Stimulated activated naive CD8-positive, alpha-beta T cell treated with anti-CD3 and anti-CD28 coated beads, Interleukin-15, Interleukin-2, amounts not matched to agents 100 ng/mL and 50 ng/mL, for 24 hours (primary cell): ENCODE measurements around the gene ASCL2.

Source experiments
- H3K27ac Mint-ChIP-seq: one replicate; pipeline ENCODE4 v1.8.0; 2021; ENCODE audit warnings: mild to moderate bottlenecking, mixed read lengths
- H3K27me3 Mint-ChIP-seq: one replicate; pipeline ENCODE4 v1.8.0; 2021; ENCODE audit warnings: mixed read lengths
- H3K36me3 Mint-ChIP-seq: one replicate; pipeline ENCODE4 v1.8.0; 2021; ENCODE audit warnings: low read depth, mixed read lengths
- H3K4me1 Mint-ChIP-seq: one replicate; pipeline ENCODE4 v1.8.0; 2021; ENCODE audit warnings: low read depth, mixed read lengths
- H3K4me3 Mint-ChIP-seq: one replicate; pipeline ENCODE4 v1.8.0; 2021; ENCODE audit warnings: mild to moderate bottlenecking, mixed read lengths
- H3K9me3 Mint-ChIP-seq: one replicate; pipeline ENCODE4 v1.8.0; 2021; ENCODE audit warnings: mixed read lengths

Gene ASCL2

GRCh38 chr11:2270322-2271076 lies at the start of gene ASCL2:
TSS of gene ASCL2 (minus strand) at chr11:2270588. CDS start at chr11:2270332, 256 bp downstream.
- Mint-ChIP-seq H3K4me1 (peaks cover 33% of the 10 kb centered on the region), H3K27ac (no peak within 1 kb of the TSS), H3K4me3 (peak within 1 kb of the TSS; percentile 64), H3K27me3 (peaks cover 22% of the 10 kb centered on the region), H3K9me3 (no peaks in the 10 kb centered on the region), H3K36me3 (no peaks in the 10 kb centered on the region)

GRCh38 chr11:2319791-2320472 lies 49.5 kb upstream of the ASCL2 start:
- Mint-ChIP-seq H3K4me1 (no peaks in the 10 kb centered on the region), H3K9me3 (no peaks in the 10 kb centered on the region), H3K4me3 (no peak overlapping the region), H3K36me3 (no peaks in the 10 kb centered on the region), H3K27ac (no peak overlapping the region), H3K27me3 (peaks cover 4% of the 10 kb centered on the region)

GRCh38 chr11:2318707-2319106 lies 48.3 kb upstream of the ASCL2 start:
- Mint-ChIP-seq H3K36me3 (no peaks in the 10 kb centered on the region), H3K27me3 (no peaks in the 10 kb centered on the region), H3K9me3 (no peaks in the 10 kb centered on the region), H3K4me3 (no peak overlapping the region), H3K27ac (no peak overlapping the region), H3K4me1 (no peaks in the 10 kb centered on the region)

- Mint-ChIP-seq H3K9me3 (no peaks in the 10 kb centered on the region), H3K27ac (no peak overlapping the region), H3K36me3 (no peaks in the 10 kb centered on the region), H3K4me1 (no peaks in the 10 kb centered on the region), H3K27me3 (no peaks in the 10 kb centered on the region), H3K4me3 (no peak overlapping the region)
Measured at GRCh38 chr11:2318123-2318522, 47.7 kb upstream of the ASCL2 start.

GRCh38 chr11:2317354-2318050 lies 47.1 kb upstream of the ASCL2 start:
- no peak overlapping the region for H3K27ac Mint-ChIP-seq
- no peaks in the 10 kb centered on the region for H3K9me3 Mint-ChIP-seq
- no peaks in the 10 kb centered on the region for H3K4me1 Mint-ChIP-seq
- no peaks in the 10 kb centered on the region for H3K36me3 Mint-ChIP-seq
- no peak overlapping the region for H3K4me3 Mint-ChIP-seq
- no peaks in the 10 kb centered on the region for H3K27me3 Mint-ChIP-seq

GRCh38 chr11:2316963-2317244 lies 46.5 kb upstream of the ASCL2 start:
- H3K27ac Mint-ChIP-seq = no peak overlapping the region
- H3K4me3 Mint-ChIP-seq = no peak overlapping the region
- no peaks in the 10 kb centered on the region for H3K4me1 Mint-ChIP-seq
- no peaks in the 10 kb centered on the region for H3K27me3 Mint-ChIP-seq
- H3K9me3 Mint-ChIP-seq = no peaks in the 10 kb centered on the region
- H3K36me3 Mint-ChIP-seq = no peaks in the 10 kb centered on the region

- Mint-ChIP-seq H3K9me3 (no peaks in the 10 kb centered on the region), H3K4me3 (no peak overlapping the region), H3K27ac (no peak overlapping the region), H3K27me3 (no peaks in the 10 kb centered on the region), H3K4me1 (no peaks in the 10 kb centered on the region), H3K36me3 (no peaks in the 10 kb centered on the region)
Measured at GRCh38 chr11:2316169-2316962, 46.0 kb upstream of the ASCL2 start.

GRCh38 chr11:2315395-2316168 lies 45.2 kb upstream of the ASCL2 start:
- H3K27me3 Mint-ChIP-seq = no peaks in the 10 kb centered on the region
- H3K36me3 Mint-ChIP-seq = no peaks in the 10 kb centered on the region
- no peak overlapping the region for H3K4me3 Mint-ChIP-seq
- H3K27ac Mint-ChIP-seq = no peak overlapping the region
- H3K9me3 Mint-ChIP-seq = no peaks in the 10 kb centered on the region
- H3K4me1 Mint-ChIP-seq = no peaks in the 10 kb centered on the region

GRCh38 chr11:2314525-2315394 lies 44.4 kb upstream of the ASCL2 start:
- H3K36me3 Mint-ChIP-seq = no peaks in the 10 kb centered on the region
- no peak overlapping the region for H3K4me3 Mint-ChIP-seq
- no peaks in the 10 kb centered on the region for H3K4me1 Mint-ChIP-seq
- no peak overlapping the region for H3K27ac Mint-ChIP-seq
- no peaks in the 10 kb centered on the region for H3K27me3 Mint-ChIP-seq
- no peaks in the 10 kb centered on the region for H3K9me3 Mint-ChIP-seq

- Mint-ChIP-seq H3K36me3 (no peaks in the 10 kb centered on the region), H3K4me3 (no peak overlapping the region), H3K27ac (no peak overlapping the region), H3K27me3 (no peaks in the 10 kb centered on the region), H3K9me3 (no peaks in the 10 kb centered on the region), H3K4me1 (no peaks in the 10 kb centered on the region)
Measured at GRCh38 chr11:2314136-2314524, 43.7 kb upstream of the ASCL2 start.

- no peaks in the 10 kb centered on the region for H3K36me3 Mint-ChIP-seq
- no peaks in the 10 kb centered on the region for H3K9me3 Mint-ChIP-seq
- H3K27ac Mint-ChIP-seq = no peak overlapping the region
- no peaks in the 10 kb centered on the region for H3K4me1 Mint-ChIP-seq
- no peaks in the 10 kb centered on the region for H3K27me3 Mint-ChIP-seq
- H3K4me3 Mint-ChIP-seq = no peak overlapping the region
Measured at GRCh38 chr11:2313051-2313951, 42.9 kb upstream of the ASCL2 start.

GRCh38 chr11:2312232-2313042 lies 42.0 kb upstream of the ASCL2 start:
- no peaks in the 10 kb centered on the region for H3K4me1 Mint-ChIP-seq
- H3K27ac Mint-ChIP-seq = no peak overlapping the region
- no peaks in the 10 kb centered on the region for H3K9me3 Mint-ChIP-seq
- H3K36me3 Mint-ChIP-seq = no peaks in the 10 kb centered on the region
- H3K27me3 Mint-ChIP-seq = no peaks in the 10 kb centered on the region
- H3K4me3 Mint-ChIP-seq = no peak overlapping the region
